D721Med (cell line): ENCODE results near the gene CCDC27.
A peak's percentile ranks its signal among the peaks of the same experiment; 100 is the strongest.
"Not testable (repeated sequence)": the region's sequence is repeated elsewhere in the genome, so short reads cannot be mapped to it uniquely, and the experiment has no call there.

ENCODE experiments used
- DNase-seq: peaks from one replicate; pipeline ENCODE4 v3.0.0; 2011; ENCODE audit warnings: low spot score; ENCODE audit not compliant: insufficient read length
- FAIRE-seq: peaks from 2 replicates; lab custom pipeline; 2011; peaks lifted over from hg19 to GRCh38; lab: Jason Lieb, UNC
- TF ChIP-seq, protein P1 (sequence below): IDR thresholded peaks from 2 replicates; pipeline ENCODE4 v1.5.1; 2012; ENCODE audit warnings: mild to moderate bottlenecking, control low read depth; ENCODE audit not compliant: insufficient read depth; ENCODE audit errors: missing control alignments

CCDC27 gene

DNA sequence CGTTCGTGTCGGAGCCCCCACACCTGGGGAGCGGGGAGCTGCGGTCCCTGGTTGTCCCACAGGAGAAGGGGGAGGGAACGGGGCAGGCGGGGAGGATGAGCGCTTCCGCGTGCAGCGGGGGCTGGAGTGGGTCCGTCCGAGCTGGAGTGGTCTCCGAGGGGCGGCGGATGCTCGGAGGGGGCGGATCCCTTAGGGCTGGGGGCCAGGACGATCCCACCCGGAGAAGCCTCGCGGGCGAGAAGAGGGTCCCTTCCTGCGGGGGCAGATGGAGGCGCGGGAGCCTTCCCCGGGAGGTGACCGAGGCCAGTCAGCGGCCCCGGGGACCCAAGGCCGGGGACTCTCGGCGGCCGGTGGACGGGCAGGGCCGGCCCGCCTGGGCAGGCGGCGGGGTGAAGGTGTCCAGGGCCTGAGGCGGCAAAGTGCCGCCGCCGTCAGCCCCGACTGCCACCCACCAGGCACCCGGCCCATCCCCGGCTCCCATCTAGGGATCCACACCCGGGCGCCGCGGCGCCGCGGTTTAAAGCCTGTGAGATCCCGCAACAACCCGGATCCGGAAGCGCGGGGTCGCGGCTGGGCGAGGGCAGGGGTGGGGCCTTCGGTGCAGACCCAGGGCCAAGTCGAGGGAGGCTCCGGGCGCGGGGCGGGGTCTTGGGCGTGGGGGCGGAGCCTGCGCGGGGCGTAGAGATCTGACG, 5.3 kb upstream of the CCDC27 start:
- TF ChIP-seq, protein P1, sequence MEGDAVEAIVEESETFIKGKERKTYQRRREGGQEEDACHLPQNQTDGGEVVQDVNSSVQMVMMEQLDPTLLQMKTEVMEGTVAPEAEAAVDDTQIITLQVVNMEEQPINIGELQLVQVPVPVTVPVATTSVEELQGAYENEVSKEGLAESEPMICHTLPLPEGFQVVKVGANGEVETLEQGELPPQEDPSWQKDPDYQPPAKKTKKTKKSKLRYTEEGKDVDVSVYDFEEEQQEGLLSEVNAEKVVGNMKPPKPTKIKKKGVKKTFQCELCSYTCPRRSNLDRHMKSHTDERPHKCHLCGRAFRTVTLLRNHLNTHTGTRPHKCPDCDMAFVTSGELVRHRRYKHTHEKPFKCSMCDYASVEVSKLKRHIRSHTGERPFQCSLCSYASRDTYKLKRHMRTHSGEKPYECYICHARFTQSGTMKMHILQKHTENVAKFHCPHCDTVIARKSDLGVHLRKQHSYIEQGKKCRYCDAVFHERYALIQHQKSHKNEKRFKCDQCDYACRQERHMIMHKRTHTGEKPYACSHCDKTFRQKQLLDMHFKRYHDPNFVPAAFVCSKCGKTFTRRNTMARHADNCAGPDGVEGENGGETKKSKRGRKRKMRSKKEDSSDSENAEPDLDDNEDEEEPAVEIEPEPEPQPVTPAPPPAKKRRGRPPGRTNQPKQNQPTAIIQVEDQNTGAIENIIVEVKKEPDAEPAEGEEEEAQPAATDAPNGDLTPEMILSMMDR = no peak
- DNase-seq = peak; percentile 91
- no peak for FAIRE-seq

DNA sequence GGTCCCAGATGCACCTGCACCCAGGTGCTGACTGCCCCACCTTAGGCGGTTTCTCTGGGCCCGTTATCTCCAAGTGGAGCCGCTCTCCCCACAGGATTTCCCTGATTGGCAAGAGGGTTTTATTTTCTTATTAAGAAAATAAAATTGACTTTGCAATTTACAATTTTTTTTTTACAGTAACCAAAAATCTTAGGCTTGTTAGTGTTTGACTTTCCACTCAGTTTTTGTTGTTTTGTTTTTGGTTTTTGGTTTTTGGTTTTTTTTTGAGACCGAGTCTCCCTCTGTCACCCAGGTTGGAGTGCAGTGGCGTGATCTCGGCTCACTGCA, 4.8 kb upstream of the CCDC27 start:
- TF ChIP-seq, protein P1 = no peak
- FAIRE-seq (no peak), DNase-seq (no peak)

DNA sequence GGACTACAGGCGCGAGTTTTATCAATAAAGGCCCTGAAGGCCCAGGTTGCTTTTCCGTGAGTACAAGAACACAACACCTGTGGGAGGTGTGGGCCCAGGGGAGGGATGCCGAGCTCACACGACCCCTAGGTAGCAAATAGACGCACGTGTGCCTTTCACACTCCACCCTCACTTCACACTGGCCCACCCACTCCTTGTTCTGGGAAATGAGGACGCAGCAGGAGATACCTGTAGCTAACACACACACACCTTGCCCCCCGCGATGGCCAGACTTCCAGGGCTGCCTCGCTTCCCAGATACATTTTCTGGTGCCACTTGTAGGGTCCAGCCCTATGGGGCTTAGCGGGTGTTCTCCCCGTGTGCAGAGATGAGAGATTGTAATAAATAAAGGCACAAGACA, 4.3 kb upstream of the CCDC27 start:
- FAIRE-seq (no peak), DNase-seq (no peak)
- TF ChIP-seq, protein P1 = no peak

DNA sequence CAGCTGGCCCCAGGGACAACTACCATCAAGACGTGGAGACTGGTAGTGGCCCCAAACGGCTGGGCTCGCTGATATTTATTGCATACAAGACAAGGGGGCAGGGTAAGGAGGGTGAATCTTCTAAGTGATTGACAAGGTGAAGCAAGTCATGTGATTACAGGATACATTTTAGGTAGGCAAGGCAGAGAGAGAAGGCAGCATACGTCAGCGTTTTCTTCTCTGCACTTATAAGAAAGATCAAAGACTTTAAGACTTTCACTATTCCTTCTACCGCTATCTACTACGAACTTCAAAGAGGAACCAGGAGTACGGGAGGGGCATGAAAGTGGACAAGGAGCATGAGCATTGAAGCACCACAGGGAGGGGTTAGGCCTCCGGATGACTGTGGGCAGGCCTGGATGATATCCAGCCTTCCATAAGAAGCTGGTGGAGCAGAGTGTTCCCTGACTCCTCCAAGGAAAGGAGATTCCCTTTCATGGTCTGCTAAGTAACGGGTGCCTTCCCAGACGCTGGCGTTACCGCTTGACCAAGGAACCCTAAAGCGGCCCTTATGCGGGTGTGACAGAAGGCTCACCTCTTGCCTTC, 3.8 kb upstream of the CCDC27 start:
- not testable (repeated sequence) for FAIRE-seq, DNase-seq

DNA sequence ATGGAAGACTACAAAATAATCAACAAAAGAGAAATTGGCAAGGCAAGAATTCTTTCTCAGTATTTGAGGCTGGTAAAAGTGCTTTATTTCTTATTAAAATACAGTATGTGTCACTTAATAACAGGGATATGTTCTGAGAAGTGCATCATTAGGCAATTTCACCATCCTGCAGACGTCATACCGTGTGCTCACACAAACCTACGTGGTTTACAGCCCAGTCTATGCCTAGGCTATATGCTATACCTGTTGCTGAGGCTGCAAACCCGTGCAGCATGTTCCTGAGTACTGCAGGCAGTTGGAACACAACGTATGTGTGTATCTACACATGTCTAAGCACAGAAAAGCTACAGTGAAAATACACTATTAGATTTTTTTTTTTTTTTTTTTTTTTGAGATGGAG, 2.7 kb upstream of the CCDC27 start:
- FAIRE-seq (no peak), DNase-seq (no peak)
- TF ChIP-seq, protein P1 = no peak

DNA sequence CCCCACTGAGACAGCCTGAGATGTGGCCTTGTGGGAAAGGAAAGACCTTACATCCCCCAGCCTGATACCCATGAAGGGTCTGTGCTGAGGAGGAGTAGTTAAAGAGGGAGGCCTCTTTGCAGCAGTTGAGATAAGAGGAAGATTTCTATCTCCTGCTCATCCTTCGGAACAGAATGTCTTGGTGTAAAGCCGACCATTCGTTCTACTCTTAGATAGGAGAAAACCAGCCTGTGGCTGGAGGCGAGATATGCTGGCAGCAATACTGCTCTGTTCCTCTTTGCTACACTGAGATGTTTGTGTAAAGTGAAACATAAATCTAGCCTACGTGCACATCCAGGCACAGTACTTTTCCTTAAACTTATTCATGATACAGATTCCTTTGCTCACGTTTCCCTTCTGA, 1.5 kb upstream of the CCDC27 start:
- TF ChIP-seq, protein P1 = no peak
- DNase-seq (no peak), FAIRE-seq (no peak)

DNA sequence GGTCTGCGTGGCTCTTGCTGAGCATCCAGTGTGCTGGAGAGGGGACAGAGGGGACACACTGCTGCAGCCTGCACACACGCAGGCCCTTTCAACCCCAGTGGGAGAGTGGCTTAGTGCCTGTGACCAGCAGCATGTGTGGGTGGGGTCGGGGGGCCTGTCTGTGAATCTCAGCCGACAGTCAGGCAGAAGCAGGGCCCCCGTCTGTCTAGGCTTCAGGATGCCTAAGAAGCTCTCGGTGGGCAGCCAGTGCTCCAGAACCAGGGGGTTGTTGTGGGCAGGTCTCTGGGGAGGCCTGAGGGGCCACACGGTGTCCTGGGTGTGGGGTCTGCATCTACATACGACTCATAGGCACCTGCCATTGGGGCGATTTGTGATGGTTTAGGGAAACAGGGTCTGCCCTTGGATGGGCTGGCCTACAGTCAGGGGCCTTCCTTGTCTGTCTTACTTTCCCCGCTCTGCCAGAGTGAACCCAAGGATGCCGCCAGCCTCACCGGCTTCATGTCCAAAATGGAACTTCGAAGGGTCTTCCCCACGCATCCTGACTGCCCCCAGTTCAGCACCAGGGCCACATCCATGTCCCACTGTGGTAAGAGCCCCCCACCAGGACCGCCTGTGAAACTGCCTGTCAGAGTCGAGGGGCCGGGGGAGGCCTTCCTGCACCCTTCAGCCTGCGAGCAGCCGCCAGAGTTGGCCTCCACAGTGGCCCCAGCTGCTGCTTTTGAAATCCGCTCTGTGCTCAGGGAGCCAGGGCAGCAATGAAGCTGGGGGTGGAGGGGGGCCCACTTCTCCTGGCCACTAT, 1.6 kb downstream of the CCDC27 start:
- FAIRE-seq (no peak), DNase-seq (no peak)
- TF ChIP-seq, protein P1 = no peak
